Neural cell (in vitro differentiated cells): ENCODE measurements around the gene PIGZ. TPM values are rescaled to one million over a fixed set of nuclear protein-coding genes. Genes with fewer than 3 reads are reported as not detected.

ENCODE experiments used
- H2AFZ ChIP-seq: fragments of 200-600, 300-800 bp; sonication (generic), shearing (Covaris generic); 2 replicates; pipeline ENCODE4 v1.6.0; 2014; ENCODE audit warnings: low read depth, mild to moderate bottlenecking, antibody characterized with exemption, low read length, moderate library complexity
- H3F3A ChIP-seq: fragments of 200-600 bp; shearing (Covaris generic); 2 replicates; pipeline ENCODE4 v1.6.1; 2016; ENCODE audit warnings: mild to moderate bottlenecking, moderate library complexity, mixed read lengths, antibody characterized with exemption, low read length; ENCODE audit not compliant: insufficient read depth, poor library complexity, severe bottlenecking
- H3K27ac ChIP-seq: fragments of 200-600, 300-800 bp; sonication (generic), shearing (Covaris generic); 2 replicates; pipeline ENCODE4 v1.5.1; 2014; ENCODE audit warnings: mild to moderate bottlenecking, low read length, moderate library complexity
- H3K27me3 ChIP-seq: fragments of 300-800, 200-600 bp; sonication (generic), shearing (Covaris generic); 2 replicates; pipeline ENCODE4 v1.6.0; 2014; ENCODE audit warnings: mild to moderate bottlenecking, low read depth, low read length, moderate library complexity; ENCODE audit not compliant: insufficient read depth
- H3K36me3 ChIP-seq: fragments of 300-800, 200-600 bp; sonication (generic), shearing (Covaris generic); 2 replicates; pipeline ENCODE4 v1.5.1; 2014; ENCODE audit warnings: mild to moderate bottlenecking, antibody characterized with exemption, low read length, moderate library complexity; ENCODE audit not compliant: insufficient read depth
- H3K4me2 ChIP-seq: fragments of 300-800, 200-600 bp; sonication (generic), shearing (Covaris generic); 2 replicates; pipeline ENCODE4 v1.6.0; 2014; ENCODE audit warnings: mild to moderate bottlenecking, low read length
- H3K4me3 ChIP-seq: fragments of 300-800, 200-600 bp; sonication (generic), shearing (Covaris generic); 2 replicates; pipeline ENCODE4 v1.5.1; 2014; ENCODE audit warnings: mild to moderate bottlenecking, low read length, moderate library complexity
- H3K79me2 ChIP-seq: fragments of 200-600 bp; shearing (Covaris generic); replicated peaks from 2 replicates; pipeline ENCODE4 v1.6.0; 2014; ENCODE audit warnings: mild to moderate bottlenecking, low read length, moderate library complexity; ENCODE audit not compliant: insufficient read depth
- H3K9ac ChIP-seq: fragments of 300-800, 200-600 bp; sonication (generic), shearing (Covaris generic); 2 replicates; pipeline ENCODE4 v1.6.1; 2016; ENCODE audit warnings: mild to moderate bottlenecking, low read length, mixed read lengths
- H3K9me2 ChIP-seq: fragments of 200-600 bp; shearing (Covaris generic); 2 replicates; pipeline ENCODE4 v1.6.1; 2016; ENCODE audit warnings: mild to moderate bottlenecking, low read length, mixed read lengths; ENCODE audit not compliant: insufficient read depth
- H3K9me3 ChIP-seq: fragments of 200-600, 300-800 bp; sonication (generic), shearing (Covaris generic); 2 replicates; pipeline ENCODE4 v1.6.1; 2016; ENCODE audit warnings: mild to moderate bottlenecking, mixed run types, low read length, moderate library complexity, mixed read lengths
- H4K20me1 ChIP-seq: fragments of 200-600 bp; shearing (Covaris generic); 2 replicates; pipeline ENCODE4 v1.6.1; 2016; ENCODE audit warnings: mild to moderate bottlenecking, mixed run types; ENCODE audit not compliant: insufficient read depth
- CTCF ChIP-seq: fragments of 450-650 bp; IDR thresholded peaks from 2 replicates; pipeline ENCODE4 v1.5.1; 2014; ENCODE audit warnings: antibody characterized with exemption, mild to moderate bottlenecking, moderate library complexity; ENCODE audit not compliant: poor library complexity, severe bottlenecking
- EP300 ChIP-seq: fragments of 450-650 bp; conservative IDR thresholded peaks from 2 replicates; pipeline ENCODE4 v1.6.1; 2014; ENCODE audit warnings: antibody characterized with exemption, mild to moderate bottlenecking, moderate library complexity; ENCODE audit not compliant: poor library complexity, severe bottlenecking
- EZH2 ChIP-seq: fragments of 200-600, 300-800 bp; shearing (Covaris generic), sonication (generic); IDR thresholded peaks from 2 replicates; pipeline ENCODE4 v1.6.1; 2014; ENCODE audit warnings: antibody characterized with exemption, low read length, borderline replicate concordance, mild to moderate bottlenecking; ENCODE audit not compliant: insufficient read depth, poor library complexity, severe bottlenecking
- MXI1 ChIP-seq: fragments of 450-650 bp; conservative IDR thresholded peaks from 2 replicates; pipeline ENCODE4 v1.6.1; 2014; ENCODE audit warnings: antibody characterized with exemption, mild to moderate bottlenecking; ENCODE audit not compliant: poor library complexity, severe bottlenecking
- POLR2AphosphoS5 ChIP-seq: IDR thresholded peaks from 2 replicates; pipeline ENCODE4 v1.6.1; 2012
- RAD21 ChIP-seq: fragments of 450-650 bp; conservative IDR thresholded peaks from 2 replicates; pipeline ENCODE4 v1.6.1; 2014; ENCODE audit warnings: antibody characterized with exemption, mild to moderate bottlenecking, moderate library complexity
- REST ChIP-seq: IDR thresholded peaks from 2 replicates; pipeline ENCODE4 v1.6.1; 2012; ENCODE audit warnings: borderline replicate concordance
- SMC3 ChIP-seq: fragments of 450-650 bp; conservative IDR thresholded peaks from 2 replicates; pipeline ENCODE4 v1.6.1; 2014; ENCODE audit warnings: antibody characterized with exemption, mild to moderate bottlenecking, moderate library complexity; ENCODE audit not compliant: poor library complexity
- TAF1 ChIP-seq: IDR thresholded peaks from 2 replicates; pipeline ENCODE4 v1.6.1; 2012; ENCODE audit warnings: low read depth
- polyA plus RNA-seq: library from polyadenylated mRNA; depleted of rRNA; stranded (reverse); fragments of >200 nt; gene quantifications from 2 replicates; pipeline ENCODE4 v1.2.3, GENCODE V29; 2014

PIGZ gene
- polyA plus RNA-seq, 1 donor from 2014 or later = 6.5 TPM

GRCh38 chr3:196991581-196992460 is 23.2 kb upstream of the PIGZ start:
- Histone ChIP-seq H3K27me3 (no peaks in the 10 kb centered on the region), H3K4me3 (no peak overlapping the region), H3K9me3 (no peaks in the 10 kb centered on the region), H3K9me2 (no peaks in the 10 kb centered on the region), H4K20me1 (no peaks in the 10 kb centered on the region), H3K79me2 (no peaks in the 10 kb centered on the region), H3F3A (no peaks in the 10 kb centered on the region), H3K36me3 (no peaks in the 10 kb centered on the region), H3K27ac (no peak overlapping the region), H2AFZ (no peak overlapping the region), H3K9ac (no peak overlapping the region), H3K4me2 (no peak overlapping the region)
- no peak for TF ChIP-seq EP300
- TF ChIP-seq MXI1 = no peak
- TF ChIP-seq EZH2 = no peak
- TF ChIP-seq CTCF = no peak
- TF ChIP-seq RAD21 = no peak
- TF ChIP-seq SMC3 = no peak
- TF ChIP-seq TAF1 = no peak
- no peak for TF ChIP-seq REST
- TF ChIP-seq POLR2AphosphoS5 = no peak

- H3K36me3 ChIP-seq = no peaks in the 10 kb centered on the region
- H3K27ac ChIP-seq = no peak overlapping the region
- H3K9me2 ChIP-seq = no peaks in the 10 kb centered on the region
- TF ChIP-seq POLR2AphosphoS5 = no peak
- TF ChIP-seq CTCF = no peak
- no peak for TF ChIP-seq REST
- TF ChIP-seq RAD21 = no peak
- no peak for TF ChIP-seq SMC3
- no peak for TF ChIP-seq TAF1
- H3K4me2 ChIP-seq = no peak overlapping the region
- no peaks in the 10 kb centered on the region for H3K79me2 ChIP-seq
- no peaks in the 10 kb centered on the region for H3F3A ChIP-seq
- no peaks in the 10 kb centered on the region for H4K20me1 ChIP-seq
- H3K4me3 ChIP-seq = no peak overlapping the region
- H3K9ac ChIP-seq = no peak overlapping the region
- H3K9me3 ChIP-seq = no peaks in the 10 kb centered on the region
- H2AFZ ChIP-seq = no peak overlapping the region
- no peaks in the 10 kb centered on the region for H3K27me3 ChIP-seq
Observed at GRCh38 chr3:196990601-196991007, 22.0 kb upstream of the PIGZ start.
